Measurements from ENCODE around the gene SLC22A1.
"Not testable (repeated sequence)": the region's sequence is repeated elsewhere in the genome, so short reads cannot be mapped to it uniquely, and the experiment has no call there.

Gene SLC22A1

GRCh38 chr6:160163425-160163824, 41.8 kb downstream of the SLC22A1 start:
- no peak overlapping the region for H3K27ac ChIP-seq
- DNase-seq (ENCODE audit: low read depth, low spot score), result no peak

- DNase-seq (ENCODE audit: low read depth, low spot score), result no peak
- H3K27ac ChIP-seq, result no peak overlapping the region
Observed at GRCh38 chr6:160163912-160164311, 42.3 kb downstream of the SLC22A1 start.

- H3K27ac ChIP-seq; DNase-seq (ENCODE audit: low read depth, low spot score): not testable (repeated sequence)
Observed at GRCh38 chr6:160165928-160166327, 44.3 kb downstream of the SLC22A1 start.

DNA sequence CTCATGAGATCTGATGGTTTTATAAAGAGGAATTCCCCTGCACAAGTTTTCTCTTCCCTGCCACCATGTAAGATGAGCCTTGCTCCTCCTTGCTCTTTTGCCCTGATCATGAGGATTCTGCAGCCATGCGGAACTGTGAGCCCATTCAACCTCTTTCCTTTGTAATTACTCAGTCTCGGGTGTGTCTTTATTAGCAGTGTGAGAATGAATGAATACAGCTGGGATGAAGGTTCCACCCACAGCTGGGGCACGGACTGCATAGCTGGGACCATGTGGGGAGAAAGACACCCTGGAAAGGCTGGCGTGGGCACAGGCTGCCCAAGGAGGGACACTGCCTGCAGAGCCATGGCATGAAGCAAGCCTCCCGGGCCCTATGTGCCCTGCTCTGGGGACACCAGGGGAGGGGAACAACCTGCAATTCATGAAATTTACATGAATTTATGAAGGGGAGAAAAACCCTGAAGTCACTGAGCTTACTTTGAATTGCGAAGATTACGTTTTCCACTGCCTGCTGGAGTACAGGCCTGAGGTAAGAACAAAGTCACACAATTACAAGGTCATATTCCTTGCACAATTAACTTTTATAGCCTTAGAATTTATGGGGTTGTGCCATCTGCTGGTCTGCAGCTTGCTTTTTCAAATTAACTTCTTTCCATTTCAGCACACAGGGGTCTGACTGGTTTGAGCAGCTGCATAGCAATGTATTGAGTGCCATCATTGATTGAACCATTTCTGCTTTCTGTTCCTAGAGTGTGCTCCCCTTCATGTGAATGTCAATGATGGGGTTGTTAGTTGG, 46.2 kb downstream of the SLC22A1 start:
- no peak overlapping the region for H3K27ac ChIP-seq
- no peak for DNase-seq (ENCODE audit: low read depth, low spot score)

GRCh38 chr6:160170018-160170680, 48.5 kb downstream of the SLC22A1 start:
- H3K27ac ChIP-seq, result no peak overlapping the region
- no peak for DNase-seq (ENCODE audit: low read depth, low spot score)

DNA sequence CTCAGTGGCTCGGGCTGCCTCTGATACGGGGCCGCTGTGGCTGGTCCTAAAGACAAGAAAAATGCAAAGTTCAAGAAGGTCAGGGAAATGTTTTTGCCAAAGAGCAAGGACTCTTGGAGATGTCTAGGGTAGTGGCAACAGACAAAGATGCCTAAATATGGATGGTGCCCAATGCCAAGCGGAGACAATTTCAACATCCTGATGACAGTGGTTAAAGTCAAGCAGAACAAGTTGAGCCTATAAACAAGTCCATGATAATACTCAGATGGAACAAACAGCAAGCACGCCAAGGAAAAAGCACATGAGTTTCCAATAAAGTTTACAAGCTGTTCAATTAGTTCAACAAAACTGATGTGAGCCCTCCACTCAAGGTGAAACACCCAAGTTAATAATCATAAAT, 51.1 kb downstream of the SLC22A1 start:
- no peak overlapping the region for H3K27ac ChIP-seq

DNA sequence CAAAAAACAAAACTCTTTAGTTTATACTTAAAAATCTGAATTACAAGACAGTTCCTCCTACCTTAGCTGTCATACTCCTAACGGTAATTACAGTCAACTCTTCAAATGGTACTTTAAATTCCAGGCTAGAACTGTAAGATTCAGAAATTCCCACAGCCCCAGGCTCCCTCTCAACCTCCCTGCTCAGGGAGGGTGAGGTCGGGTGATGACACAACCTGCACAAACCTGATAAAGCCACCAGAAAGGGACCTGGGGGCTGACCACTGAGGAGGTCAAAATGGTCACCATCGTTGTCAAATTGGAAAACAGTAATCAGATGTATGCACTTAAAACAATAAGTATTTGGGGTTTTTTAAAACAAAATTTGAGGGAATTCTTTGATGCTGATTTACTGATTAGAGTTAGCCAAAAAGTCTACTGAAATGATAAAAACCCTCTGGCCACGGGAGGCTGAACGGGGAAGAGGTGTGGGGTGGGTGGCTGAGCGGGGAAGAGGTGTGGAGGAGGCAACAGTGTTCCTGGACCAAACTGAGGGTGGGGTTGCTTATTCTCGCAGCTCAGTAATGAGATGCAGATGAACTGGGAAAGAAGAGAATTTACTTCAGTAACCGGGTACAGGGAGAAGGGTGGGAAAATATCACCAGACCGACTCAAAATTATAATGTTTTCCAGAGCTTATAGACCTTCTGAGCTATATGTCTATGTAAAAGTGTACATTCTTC, 52.4 kb downstream of the SLC22A1 start:
- H3K27ac ChIP-seq, result no peak overlapping the region
- no peak for DNase-seq (ENCODE audit: low read depth, low spot score)

More for the DNA sequence above, 51.1 kb downstream of the SLC22A1 start:
- DNase-seq (ENCODE audit: low read depth, low spot score), result no peak

DNA sequence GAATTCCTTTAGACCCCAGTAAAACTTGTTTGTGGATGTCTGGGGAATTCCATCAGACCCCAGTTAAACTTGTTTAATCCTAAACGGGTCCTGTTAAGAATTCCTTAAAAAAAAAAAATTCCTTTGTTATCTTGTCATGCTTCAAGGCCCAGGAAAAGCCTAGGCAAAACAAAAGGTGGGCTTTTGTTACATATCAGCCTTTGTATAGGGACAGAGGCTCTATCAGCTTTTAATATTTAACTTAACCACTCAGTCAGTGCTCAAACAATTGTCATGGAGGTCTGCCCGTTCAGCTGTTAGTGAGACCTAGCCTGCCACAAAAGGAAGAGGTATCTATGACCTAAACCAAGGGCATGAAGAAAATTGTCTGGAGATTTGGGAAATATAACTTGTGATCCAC, 53.1 kb downstream of the SLC22A1 start:
- no peak overlapping the region for H3K27ac ChIP-seq
- DNase-seq (ENCODE audit: low read depth, low spot score), result no peak

- no peak overlapping the region for H3K27ac ChIP-seq
- DNase-seq (ENCODE audit: low read depth, low spot score), result no peak
Observed at GRCh38 chr6:160177220-160177619, 55.6 kb downstream of the SLC22A1 start.

DNA sequence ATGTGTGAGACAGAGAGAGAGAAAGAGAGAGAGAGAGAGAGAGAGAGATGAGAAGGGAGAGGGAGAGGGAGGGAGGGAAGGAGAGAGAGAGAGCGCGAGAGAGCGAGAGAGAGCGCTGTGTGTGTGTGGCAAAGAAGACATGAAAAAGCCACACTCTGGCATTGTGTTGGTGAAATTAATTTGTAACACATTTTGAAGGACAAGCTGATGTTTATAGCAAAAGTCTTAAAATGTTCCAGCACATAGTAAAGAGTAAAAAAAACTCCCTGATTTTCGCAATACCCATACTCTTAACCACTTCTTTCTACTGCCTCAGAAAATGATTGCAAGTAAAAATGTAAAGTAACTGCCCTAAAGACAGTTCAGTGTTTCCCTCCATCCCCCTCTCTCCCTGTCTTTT, 56.7 kb downstream of the SLC22A1 start:
- no peak overlapping the region for H3K27ac ChIP-seq
- DNase-seq (ENCODE audit: low read depth, low spot score), result no peak

GRCh38 chr6:160180706-160181105, 59.1 kb downstream of the SLC22A1 start:
- no peak for DNase-seq (ENCODE audit: low read depth, low spot score)
- H3K27ac ChIP-seq, result no peak overlapping the region

DNA sequence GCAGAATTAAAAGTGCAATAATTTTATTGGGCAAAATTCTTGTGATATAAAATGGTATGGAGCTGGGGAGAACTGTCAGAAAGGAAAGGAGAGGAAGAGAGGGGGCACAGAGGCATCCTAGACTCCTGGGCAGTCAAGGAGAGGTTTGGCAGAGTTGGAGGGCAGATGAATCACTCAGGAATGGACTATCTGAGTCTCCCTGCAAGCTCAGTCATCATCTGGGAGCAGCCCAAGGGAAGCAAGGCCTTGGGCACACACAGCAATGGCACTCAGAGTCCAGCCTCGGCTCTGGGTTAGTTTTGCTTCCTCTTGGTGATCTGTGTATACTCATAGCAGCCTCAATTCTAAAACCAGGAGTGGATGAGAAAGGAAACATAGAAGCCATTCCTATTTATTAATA, 67.2 kb downstream of the SLC22A1 start:
- no peak for DNase-seq (ENCODE audit: low read depth, low spot score)
- H3K27ac ChIP-seq, result no peak overlapping the region

GRCh38 chr6:160190081-160190480, 68.5 kb downstream of the SLC22A1 start:
- no peak overlapping the region for H3K27ac ChIP-seq
- no peak for DNase-seq (ENCODE audit: low read depth, low spot score)

DNA sequence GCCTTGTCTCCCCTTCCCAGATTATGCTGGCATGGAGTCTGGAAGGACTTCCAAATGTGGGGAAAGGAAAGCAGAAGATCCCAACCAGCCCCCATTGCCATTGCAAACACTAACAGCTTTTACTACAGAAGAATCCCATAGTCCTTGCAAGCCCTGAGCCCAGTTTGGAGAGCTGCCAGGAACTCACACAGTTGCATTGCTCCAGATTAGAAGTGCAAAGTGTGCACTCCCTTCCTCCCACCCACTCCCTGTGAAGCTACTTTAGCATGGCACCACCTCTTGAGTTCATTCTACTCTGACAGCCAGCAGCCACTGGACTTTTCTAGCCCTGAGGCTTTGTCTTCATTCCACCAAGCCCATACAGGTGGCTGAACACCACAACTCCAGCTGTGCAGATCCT, 69.4 kb downstream of the SLC22A1 start:
- no peak overlapping the region for H3K27ac ChIP-seq
- no peak for DNase-seq (ENCODE audit: low read depth, low spot score)

- no peak overlapping the region for H3K27ac ChIP-seq
Observed at GRCh38 chr6:160192840-160193239, 71.2 kb downstream of the SLC22A1 start.

DNA sequence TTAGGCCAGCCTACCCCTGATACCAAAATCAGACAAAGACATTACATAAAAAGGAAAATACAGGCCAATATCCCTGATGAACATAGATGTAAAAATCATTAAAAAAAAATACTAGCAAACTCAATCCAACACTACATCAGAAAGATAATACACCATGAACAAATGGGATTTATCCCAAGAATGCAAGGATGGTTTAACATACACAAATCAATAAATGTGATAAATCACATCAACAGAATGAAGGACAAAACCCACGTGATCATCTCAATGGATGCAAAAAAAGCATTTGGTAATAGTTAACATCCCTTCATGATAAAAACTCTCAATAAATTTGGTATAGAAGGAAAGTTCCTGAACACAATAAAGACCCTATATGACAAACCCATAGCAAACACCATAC, 73.2 kb downstream of the SLC22A1 start:
- no peak for DNase-seq (ENCODE audit: low read depth, low spot score)
- H3K27ac ChIP-seq, result no peak overlapping the region

More at GRCh38 chr6:160192840-160193239, 71.2 kb downstream of the SLC22A1 start:
- no peak for DNase-seq (ENCODE audit: low read depth, low spot score)

DNA sequence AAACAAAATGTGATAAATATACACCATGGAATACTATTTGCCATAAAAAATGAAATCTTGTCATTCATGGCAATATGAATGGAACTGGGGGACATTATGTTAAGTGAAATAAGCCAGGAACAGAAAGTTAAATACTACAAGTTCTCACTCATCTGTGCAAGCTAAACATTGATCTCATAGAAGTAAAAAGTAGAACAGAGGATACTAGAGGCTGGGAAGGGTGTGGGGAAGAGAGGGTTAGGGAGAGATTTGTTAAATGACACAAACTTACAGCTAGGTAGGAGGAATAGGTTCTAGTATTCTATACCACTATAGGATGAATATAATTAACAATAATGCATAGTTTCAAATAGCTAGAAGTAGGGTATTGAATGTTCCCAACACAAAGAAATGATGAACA, 76.0 kb downstream of the SLC22A1 start:
- no peak overlapping the region for H3K27ac ChIP-seq
- DNase-seq (ENCODE audit: low read depth, low spot score), result no peak

- H3K27ac ChIP-seq, result no peak overlapping the region
- no peak for DNase-seq (ENCODE audit: low read depth, low spot score)
Observed at GRCh38 chr6:160198606-160199211, 77.1 kb downstream of the SLC22A1 start.

DNA sequence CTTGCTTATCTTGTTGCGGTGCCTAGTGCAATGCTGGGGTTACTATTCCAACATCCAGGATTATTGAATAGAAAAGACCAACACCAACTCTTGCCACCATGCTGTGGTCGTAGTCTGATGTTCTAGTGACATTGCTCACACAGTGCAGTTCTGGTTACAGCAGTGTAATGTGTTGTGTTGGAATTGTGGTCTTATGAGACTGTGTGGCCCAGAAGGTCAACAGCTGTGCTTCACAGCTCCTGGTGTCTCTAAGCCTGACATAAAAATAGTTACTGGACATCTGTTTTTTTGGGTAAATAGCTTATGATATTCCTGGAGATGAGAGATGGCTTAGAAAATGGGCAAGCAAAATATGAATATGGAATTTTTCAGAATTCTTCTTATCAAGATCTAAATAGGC, 79.4 kb downstream of the SLC22A1 start:
- no peak for DNase-seq (ENCODE audit: low read depth, low spot score)
- H3K27ac ChIP-seq, result no peak overlapping the region

DNA sequence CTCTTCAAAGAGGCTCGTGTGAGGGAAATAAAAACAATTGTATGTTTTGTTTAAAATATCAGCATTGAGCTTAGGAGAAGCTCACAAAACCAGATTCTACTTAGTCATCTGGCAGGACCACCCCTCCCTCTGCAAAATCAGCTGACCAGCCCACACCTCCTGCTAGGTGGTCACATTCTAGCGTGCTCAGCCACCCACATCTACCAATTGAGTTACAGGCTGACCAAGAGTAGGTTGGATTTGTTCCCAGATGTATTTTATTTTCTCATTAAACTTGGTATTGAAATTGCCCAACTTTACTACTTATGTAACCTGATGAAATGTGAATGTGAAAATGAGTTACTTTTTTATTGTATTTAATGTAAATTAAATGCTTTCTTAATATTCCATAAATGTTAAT, 80.8 kb downstream of the SLC22A1 start:
- no peak for DNase-seq (ENCODE audit: low read depth, low spot score)
- no peak overlapping the region for H3K27ac ChIP-seq

DNA sequence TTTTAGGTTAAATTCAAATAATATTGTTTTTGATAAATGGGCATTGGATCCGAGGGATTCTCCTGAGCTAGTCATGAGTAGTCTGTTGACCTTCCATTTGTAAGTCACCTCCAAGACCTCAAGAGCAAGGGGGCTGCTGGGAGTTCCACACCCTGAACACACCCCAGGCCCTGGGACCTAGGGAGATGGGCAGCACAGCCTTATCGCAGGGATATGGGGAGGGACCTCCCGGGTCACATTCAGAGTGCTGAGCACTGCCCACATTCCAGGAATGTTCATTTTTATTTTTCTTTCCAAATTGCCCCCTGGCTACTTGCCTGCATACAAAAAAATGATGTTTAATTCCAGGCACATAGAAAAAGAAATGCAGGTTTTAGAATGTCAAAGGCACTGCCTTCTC, 81.5 kb downstream of the SLC22A1 start:
- DNase-seq (ENCODE audit: low read depth, low spot score), result no peak
- no peak overlapping the region for H3K27ac ChIP-seq

All from epithelial cell of prostate (primary cell).